ENCODE results near the gene CDK8. TPM values are rescaled to one million over a fixed set of nuclear protein-coding genes. Genes with fewer than 3 reads are reported as not detected.

CDK8 gene
- total RNA-seq, 4 donors from 2014 or later, result 20.3 to 26.3 (median 23.8) TPM

- no peaks in the 10 kb centered on the region for H3K9me3 ChIP-seq
- no peaks in the 10 kb centered on the region for H3K27me3 ChIP-seq
- no peak for DNase-seq (ENCODE audit: extremely low spot score)
- intact Hi-C loops (cut with DNase I), result loop anchor here (5.0 kb wide), 1 partner anchor 35 kb away; no protein-coding TSS in a partner anchor
- H3K4me1 ChIP-seq, result peaks cover 17 to 34% (median 26%) of the 10 kb centered on the region in 4 donors
- H3K27ac ChIP-seq (replicated peaks in 1 of 4), result peak overlapping the region; percentile 97 to 98 (median 97)
- TF ChIP-seq POLR2AphosphoS5 (IDR thresholded peaks at IDR 0.05), result no peak
- no peak for TF ChIP-seq CTCF (IDR thresholded peaks at IDR 0.05)
- no peak for TF ChIP-seq EP300 (IDR thresholded peaks at IDR 0.05)
- TF ChIP-seq POLR2A (IDR thresholded peaks at IDR 0.05; ENCODE audit: low read depth), result no peak
- peaks cover 10 to 25% (median 17%) of the 10 kb centered on the region in 4 donors for H3K36me3 ChIP-seq
- peak overlapping the region; percentile 94 to 100 (median 96) for H3K4me3 ChIP-seq
- WGBS, result 22% methylated on average over 16 of the region's 16 CpGs
Observed at GRCh38 chr13:26222520-26223046, 31.3 kb upstream of the CDK8 start.

- TF ChIP-seq EP300 (IDR thresholded peaks at IDR 0.05), result no peak
- TF ChIP-seq POLR2AphosphoS5 (IDR thresholded peaks at IDR 0.05), result no peak
- TF ChIP-seq POLR2A (IDR thresholded peaks at IDR 0.05; ENCODE audit: low read depth), result no peak
- TF ChIP-seq CTCF (IDR thresholded peaks at IDR 0.05), result no peak
- no peak for DNase-seq (ENCODE audit: extremely low spot score)
- WGBS, result 71% methylated on average over 6 of the region's 7 CpGs
- no peaks in the 10 kb centered on the region for H3K27me3 ChIP-seq
- peaks cover 9 to 11% (median 10%) of the 10 kb centered on the region in 4 donors for H3K4me1 ChIP-seq
- no peaks in the 10 kb centered on the region for H3K9me3 ChIP-seq
- intact Hi-C loops (cut with DNase I), result no loop called here
- H3K36me3 ChIP-seq, result no peaks in the 10 kb centered on the region
- no peak overlapping the region for H3K27ac ChIP-seq (replicated peaks in 1 of 4)
- no peak overlapping the region for H3K4me3 ChIP-seq
Observed at GRCh38 chr13:26225896-26226617, 27.9 kb upstream of the CDK8 start.

GRCh38 chr13:26227166-26227971 lies 26.6 kb upstream of the CDK8 start:
- no peaks in the 10 kb centered on the region for H3K27me3 ChIP-seq

GRCh38 chr13:26228096-26228495 lies 25.8 kb upstream of the CDK8 start:
- no peak for DNase-seq (ENCODE audit: extremely low spot score)
- Histone ChIP-seq H3K36me3 (no peaks in the 10 kb centered on the region), H3K27me3 (no peaks in the 10 kb centered on the region), H3K4me3 (no peak overlapping the region), H3K27ac (replicated peaks in 1 of 4) (no peak overlapping the region), H3K4me1 (peaks cover under 1 to 3% (median 2%) of the 10 kb centered on the region in 4 donors), H3K9me3 (no peaks in the 10 kb centered on the region)
- no peak for TF ChIP-seq POLR2A (IDR thresholded peaks at IDR 0.05; ENCODE audit: low read depth)
- TF ChIP-seq EP300 (IDR thresholded peaks at IDR 0.05), result no peak
- TF ChIP-seq CTCF (IDR thresholded peaks at IDR 0.05), result no peak
- no peak for TF ChIP-seq POLR2AphosphoS5 (IDR thresholded peaks at IDR 0.05)
- intact Hi-C loops (cut with DNase I), result no loop called here
- WGBS, result 89% methylated on average over 2 of the region's 2 CpGs

More at GRCh38 chr13:26227166-26227971, 26.6 kb upstream of the CDK8 start:
- H3K4me3 ChIP-seq, result no peak overlapping the region
- H3K27ac ChIP-seq (replicated peaks in 1 of 4), result no peak overlapping the region
- no peaks in the 10 kb centered on the region for H3K36me3 ChIP-seq
- intact Hi-C loops (cut with DNase I), result no loop called here
- peaks cover 6 to 9% (median 8%) of the 10 kb centered on the region in 4 donors for H3K4me1 ChIP-seq
- 88% methylated on average over 5 of the region's 6 CpGs for WGBS
- no peaks in the 10 kb centered on the region for H3K9me3 ChIP-seq
- DNase-seq (ENCODE audit: extremely low spot score), result no peak
- TF ChIP-seq POLR2A (IDR thresholded peaks at IDR 0.05; ENCODE audit: low read depth) (no peak), CTCF (IDR thresholded peaks at IDR 0.05) (no peak), POLR2AphosphoS5 (IDR thresholded peaks at IDR 0.05) (no peak), EP300 (IDR thresholded peaks at IDR 0.05) (no peak)

Measured in esophagus muscularis mucosa (tissue), 4 donors.